Measurements from ENCODE around the gene OR6C65. TPM values are rescaled to one million over a fixed set of nuclear protein-coding genes. Genes with fewer than 3 reads are reported as not detected.
"Not testable (repeated sequence)": the region's sequence is repeated elsewhere in the genome, so short reads cannot be mapped to it uniquely, and the experiment has no call there.

The OR6C65 gene
- not detected for polyA plus RNA-seq

DNA sequence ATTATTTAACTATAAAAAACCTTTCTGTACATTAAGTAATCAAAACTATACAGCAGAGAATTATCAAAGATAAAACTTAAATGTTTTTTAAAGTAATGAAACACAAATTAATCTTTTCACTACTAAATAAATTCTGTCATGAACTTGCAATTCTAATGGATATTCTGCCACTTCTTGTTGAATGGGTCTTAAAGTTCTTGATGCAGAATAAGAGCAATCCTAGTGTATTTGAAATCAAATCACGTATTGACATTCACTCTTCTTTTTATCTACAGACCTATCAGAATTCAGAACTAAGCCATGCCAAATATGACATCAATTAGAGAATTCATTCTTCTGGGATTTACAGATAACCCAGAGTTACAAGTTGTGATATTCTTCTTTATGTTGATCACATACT, at the start of gene OR6C65:
TSS of gene OR6C65 (plus strand) at position 301 of the 400 bp plus-strand sequence. CDS start at position 301, 0 bp downstream.
- 84 to 90% methylated on average over 1 of the region's 1 CpG for WGBS, 2 donors
- no peaks in the 10 kb centered on the region for H3K27me3 ChIP-seq (ENCODE audit: control insufficient read depth in 1 of 2, insufficient read depth in 2 of 2, low read length in 2 of 2)
- H3K4me3 ChIP-seq (ENCODE audit: low read depth in 1 of 2, low read length in 2 of 2), result no peak within 1 kb of the TSS
- H3K27ac ChIP-seq (ENCODE audit: low read depth in 2 of 2, low read length in 1 of 2), result no peak within 1 kb of the TSS
- H3K36me3 ChIP-seq (ENCODE audit: control insufficient read depth in 2 of 2, insufficient read depth in 2 of 2, low read length in 1 of 2), result no peaks in the 10 kb centered on the region
- H3K9me3 ChIP-seq (ENCODE audit: control insufficient read depth in 2 of 2, insufficient read depth in 1 of 2, low read depth in 1 of 2, low read length in 1 of 2), result no peaks in the 10 kb centered on the region
- H3K4me1 ChIP-seq (ENCODE audit: control insufficient read depth in 2 of 2, insufficient read depth in 2 of 2, low read length in 1 of 2), result no peaks in the 10 kb centered on the region

DNA sequence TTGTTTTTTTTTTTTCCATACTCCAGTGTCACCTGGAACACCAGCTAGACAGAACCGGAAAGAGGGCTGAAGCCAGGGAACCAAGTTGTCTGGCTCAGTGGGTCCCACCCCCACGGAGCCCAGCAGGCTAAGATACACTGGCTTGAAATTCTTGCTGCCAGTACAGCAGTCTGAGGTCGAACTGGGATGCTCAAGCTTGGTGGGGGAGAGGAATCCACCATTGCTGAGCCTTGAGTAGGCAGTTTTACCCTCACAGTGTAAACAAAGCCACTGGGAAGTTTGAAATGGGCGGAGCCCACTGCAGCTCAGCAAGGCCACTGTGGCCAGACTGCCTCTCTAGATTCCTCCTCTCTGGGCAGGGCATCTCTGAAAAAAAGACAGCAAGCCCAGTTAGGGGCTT, 45.0 kb upstream of the OR6C65 start:
- H3K4me3 ChIP-seq (ENCODE audit: low read depth in 1 of 2, low read length in 2 of 2); H3K36me3 ChIP-seq (ENCODE audit: control insufficient read depth in 2 of 2, insufficient read depth in 2 of 2, low read length in 1 of 2); H3K4me1 ChIP-seq (ENCODE audit: control insufficient read depth in 2 of 2, insufficient read depth in 2 of 2, low read length in 1 of 2); H3K9me3 ChIP-seq (ENCODE audit: control insufficient read depth in 2 of 2, insufficient read depth in 1 of 2, low read depth in 1 of 2, low read length in 1 of 2); H3K27me3 ChIP-seq (ENCODE audit: control insufficient read depth in 1 of 2, insufficient read depth in 2 of 2, low read length in 2 of 2); H3K27ac ChIP-seq (ENCODE audit: low read depth in 2 of 2, low read length in 1 of 2): not testable (repeated sequence)
- WGBS, 2 donors, result 59 to 69% methylated on average over 4 of the region's 4 CpGs

DNA sequence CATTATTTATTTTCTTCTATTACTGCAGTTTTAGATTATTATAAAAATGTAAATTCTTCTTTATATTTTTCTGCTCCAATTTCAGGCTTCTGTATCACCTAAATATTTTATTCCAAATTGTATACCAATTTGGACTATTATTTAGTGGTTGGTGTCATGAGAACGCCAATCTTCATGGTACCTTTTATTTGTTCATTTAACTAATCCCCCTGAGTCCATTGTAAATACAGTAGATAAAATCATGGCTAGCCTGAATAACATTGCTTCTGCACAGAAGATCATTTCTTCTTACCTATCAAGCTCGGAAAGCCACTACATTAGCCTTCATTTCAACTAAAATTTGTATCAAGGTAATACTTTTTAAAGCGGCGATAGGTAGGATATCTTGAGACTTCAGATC, 37.7 kb upstream of the OR6C65 start, which contains the start of gene OR6C75:
TSS of gene OR6C75 (plus strand) at position 301 of the 400 bp plus-strand sequence. CDS start 2,136 bp downstream, outside the sequence.
- Histone ChIP-seq H3K4me1 (ENCODE audit: control insufficient read depth in 2 of 2, insufficient read depth in 2 of 2, low read length in 1 of 2) (no peaks in the 10 kb centered on the region), H3K27ac (ENCODE audit: low read depth in 2 of 2, low read length in 1 of 2) (no peak within 1 kb of the TSS), H3K4me3 (ENCODE audit: low read depth in 1 of 2, low read length in 2 of 2) (no peak within 1 kb of the TSS), H3K9me3 (ENCODE audit: control insufficient read depth in 2 of 2, insufficient read depth in 1 of 2, low read depth in 1 of 2, low read length in 1 of 2) (no peaks in the 10 kb centered on the region), H3K27me3 (ENCODE audit: control insufficient read depth in 1 of 2, insufficient read depth in 2 of 2, low read length in 2 of 2) (no peaks in the 10 kb centered on the region), H3K36me3 (ENCODE audit: control insufficient read depth in 2 of 2, insufficient read depth in 2 of 2, low read length in 1 of 2) (no peaks in the 10 kb centered on the region)
- WGBS, 2 donors, result 78 to 80% methylated on average over 4 of the region's 4 CpGs

DNA sequence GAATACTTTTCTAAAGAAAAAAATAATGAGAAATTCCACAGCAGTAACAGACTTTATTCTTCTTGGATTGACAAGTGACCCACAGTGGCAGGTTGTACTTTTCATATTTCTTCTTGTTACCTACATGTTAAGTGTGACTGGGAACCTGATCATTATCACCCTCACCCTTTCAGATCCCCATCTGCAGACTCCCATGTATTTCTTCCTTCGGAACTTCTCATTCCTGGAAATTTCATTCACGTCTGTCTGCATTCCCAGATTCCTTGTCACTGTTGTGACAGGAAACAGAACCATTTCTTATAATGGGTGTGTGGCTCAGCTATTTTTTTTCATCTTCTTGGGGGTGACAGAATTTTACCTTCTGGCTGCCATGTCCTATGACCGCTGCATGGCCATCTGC, 35.2 kb upstream of the OR6C65 start:
- no peak overlapping the region for H3K4me3 ChIP-seq (ENCODE audit: low read depth in 1 of 2, low read length in 2 of 2)
- WGBS, 2 donors, result 72 to 76% methylated on average over 3 of the region's 3 CpGs
- H3K27me3 ChIP-seq (ENCODE audit: control insufficient read depth in 1 of 2, insufficient read depth in 2 of 2, low read length in 2 of 2), result no peaks in the 10 kb centered on the region
- no peak overlapping the region for H3K27ac ChIP-seq (ENCODE audit: low read depth in 2 of 2, low read length in 1 of 2)
- no peaks in the 10 kb centered on the region for H3K36me3 ChIP-seq (ENCODE audit: control insufficient read depth in 2 of 2, insufficient read depth in 2 of 2, low read length in 1 of 2)
- no peaks in the 10 kb centered on the region for H3K4me1 ChIP-seq (ENCODE audit: control insufficient read depth in 2 of 2, insufficient read depth in 2 of 2, low read length in 1 of 2)
- H3K9me3 ChIP-seq (ENCODE audit: control insufficient read depth in 2 of 2, insufficient read depth in 1 of 2, low read depth in 1 of 2, low read length in 1 of 2), result no peaks in the 10 kb centered on the region

DNA sequence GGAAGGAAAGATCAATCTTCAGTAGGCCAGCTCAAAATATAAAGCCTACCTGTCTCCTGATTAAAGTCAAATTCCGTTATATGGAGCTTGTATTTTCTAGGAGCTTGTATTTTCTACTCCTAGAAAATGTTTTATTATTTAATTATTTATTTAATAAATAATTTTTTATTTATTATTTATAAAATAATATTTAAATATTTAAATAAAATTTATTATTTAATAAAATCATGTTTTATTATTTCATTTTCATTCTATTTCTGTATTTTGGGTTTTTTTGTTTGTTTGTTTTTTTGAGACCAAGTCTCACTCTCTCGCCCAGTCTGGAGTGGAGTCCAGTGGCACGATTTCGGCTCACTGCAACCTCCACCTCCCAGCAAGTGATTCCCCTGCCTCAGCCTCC, 27.8 kb upstream of the OR6C65 start:
- no peak overlapping the region for H3K27ac ChIP-seq (ENCODE audit: low read depth in 2 of 2, low read length in 1 of 2)
- H3K4me3 ChIP-seq (ENCODE audit: low read depth in 1 of 2, low read length in 2 of 2), result no peak overlapping the region
- 72 to 76% methylated on average over 4 of the region's 4 CpGs for WGBS, 2 donors
- no peaks in the 10 kb centered on the region for H3K4me1 ChIP-seq (ENCODE audit: control insufficient read depth in 2 of 2, insufficient read depth in 2 of 2, low read length in 1 of 2)
- H3K27me3 ChIP-seq (ENCODE audit: control insufficient read depth in 1 of 2, insufficient read depth in 2 of 2, low read length in 2 of 2), result no peaks in the 10 kb centered on the region
- no peaks in the 10 kb centered on the region for H3K9me3 ChIP-seq (ENCODE audit: control insufficient read depth in 2 of 2, insufficient read depth in 1 of 2, low read depth in 1 of 2, low read length in 1 of 2)
- no peaks in the 10 kb centered on the region for H3K36me3 ChIP-seq (ENCODE audit: control insufficient read depth in 2 of 2, insufficient read depth in 2 of 2, low read length in 1 of 2)

DNA sequence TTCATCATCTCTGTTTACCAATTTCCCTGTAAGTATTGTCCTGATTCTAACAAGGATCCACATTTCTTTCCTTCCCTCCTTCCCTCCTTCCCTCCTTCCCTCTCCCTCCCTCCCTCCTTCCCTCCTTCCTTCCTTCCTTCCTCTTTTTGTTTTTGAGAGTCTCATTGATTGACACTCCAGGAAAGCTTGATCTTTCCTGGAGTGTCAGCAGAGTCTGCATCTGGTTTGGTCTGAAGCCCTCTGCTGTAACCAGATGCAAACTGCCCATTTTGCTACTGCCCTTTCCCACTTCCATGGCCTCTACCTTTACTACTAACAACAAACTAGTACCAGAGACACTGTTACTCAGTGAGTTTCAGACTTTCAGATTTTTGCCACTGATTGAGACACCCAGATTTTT, 14.4 kb upstream of the OR6C65 start:
- no peaks in the 10 kb centered on the region for H3K27me3 ChIP-seq (ENCODE audit: control insufficient read depth in 1 of 2, insufficient read depth in 2 of 2, low read length in 2 of 2)

DNA sequence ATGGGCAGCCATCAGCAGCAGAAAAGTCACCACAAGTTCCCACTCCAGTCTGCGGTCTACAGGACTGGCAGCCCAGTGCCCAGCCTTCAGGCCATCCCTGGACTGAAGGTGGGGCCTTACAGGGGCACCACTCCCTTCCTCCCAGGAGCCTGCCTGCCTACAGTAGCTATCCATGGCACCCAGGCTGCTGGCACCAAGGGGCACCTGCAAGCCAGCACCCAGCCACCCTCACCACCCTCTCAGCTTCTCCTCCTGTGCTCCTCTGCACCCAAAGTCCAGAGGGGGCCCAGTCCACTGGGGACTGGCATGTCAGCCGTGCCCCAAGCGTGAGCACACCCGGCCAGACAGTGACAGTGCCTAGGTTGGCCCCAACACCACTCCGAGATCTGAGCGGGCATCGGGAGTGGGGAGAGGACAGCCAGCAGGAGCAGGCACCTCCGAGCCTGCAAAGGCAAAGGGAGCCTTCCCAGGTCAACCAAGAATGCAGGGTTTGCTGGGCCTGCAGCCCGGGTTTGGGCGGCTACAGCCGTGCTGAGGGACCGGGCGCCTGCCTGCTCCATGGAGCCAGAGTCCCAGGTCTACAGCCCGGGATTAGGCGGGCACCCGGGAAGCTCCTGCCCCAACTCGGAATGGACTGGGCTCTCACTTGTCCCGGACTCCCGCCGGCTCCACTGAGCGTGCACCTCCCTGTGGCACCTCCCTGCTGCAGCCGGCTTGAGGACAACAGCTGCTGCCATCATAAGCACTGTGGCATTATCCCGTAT, 8.1 kb upstream of the OR6C65 start:
- Histone ChIP-seq H3K4me3 (ENCODE audit: low read depth in 1 of 2, low read length in 2 of 2) (no peak overlapping the region), H3K27ac (ENCODE audit: low read depth in 2 of 2, low read length in 1 of 2) (no peak overlapping the region), H3K36me3 (ENCODE audit: control insufficient read depth in 2 of 2, insufficient read depth in 2 of 2, low read length in 1 of 2) (no peaks in the 10 kb centered on the region), H3K4me1 (ENCODE audit: control insufficient read depth in 2 of 2, insufficient read depth in 2 of 2, low read length in 1 of 2) (no peaks in the 10 kb centered on the region), H3K27me3 (ENCODE audit: control insufficient read depth in 1 of 2, insufficient read depth in 2 of 2, low read length in 2 of 2) (no peaks in the 10 kb centered on the region), H3K9me3 (ENCODE audit: control insufficient read depth in 2 of 2, insufficient read depth in 1 of 2, low read depth in 1 of 2, low read length in 1 of 2) (no peaks in the 10 kb centered on the region)
- WGBS, 2 donors, result 89 to 92% methylated on average over 23 of the region's 23 CpGs

More for the DNA sequence above, 14.4 kb upstream of the OR6C65 start:
- Histone ChIP-seq H3K27ac (ENCODE audit: low read depth in 2 of 2, low read length in 1 of 2) (no peak overlapping the region), H3K36me3 (ENCODE audit: control insufficient read depth in 2 of 2, insufficient read depth in 2 of 2, low read length in 1 of 2) (no peaks in the 10 kb centered on the region), H3K9me3 (ENCODE audit: control insufficient read depth in 2 of 2, insufficient read depth in 1 of 2, low read depth in 1 of 2, low read length in 1 of 2) (no peaks in the 10 kb centered on the region), H3K4me3 (ENCODE audit: low read depth in 1 of 2, low read length in 2 of 2) (no peak overlapping the region), H3K4me1 (ENCODE audit: control insufficient read depth in 2 of 2, insufficient read depth in 2 of 2, low read length in 1 of 2) (no peaks in the 10 kb centered on the region)

DNA sequence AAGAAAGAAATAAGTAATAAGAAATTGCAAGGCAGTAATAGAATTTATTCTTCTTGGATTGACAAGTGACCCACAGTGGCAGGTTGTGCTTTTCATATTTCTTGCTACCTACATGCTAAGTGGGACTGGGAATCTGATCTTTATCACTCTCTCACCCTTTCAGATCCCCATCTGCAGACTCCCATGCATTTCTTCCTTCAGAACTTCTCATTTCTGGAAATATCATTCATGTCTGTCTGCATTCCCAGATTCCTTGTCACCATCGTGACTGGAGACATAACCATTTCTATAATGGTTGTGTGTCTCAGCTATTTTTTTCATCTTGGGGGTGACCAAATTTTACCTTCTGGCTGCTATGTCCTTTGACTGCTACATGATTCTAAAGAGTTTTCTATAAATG, 4.0 kb upstream of the OR6C65 start:
- whole genome bisulfite sequencing, 2 donors, result 82 to 94% methylated on average over 1 of the region's 1 CpG
- Histone ChIP-seq H3K9me3 (ENCODE audit: control insufficient read depth in 2 of 2, insufficient read depth in 1 of 2, low read depth in 1 of 2, low read length in 1 of 2) (no peaks in the 10 kb centered on the region), H3K27me3 (ENCODE audit: control insufficient read depth in 1 of 2, insufficient read depth in 2 of 2, low read length in 2 of 2) (no peaks in the 10 kb centered on the region), H3K27ac (ENCODE audit: low read depth in 2 of 2, low read length in 1 of 2) (no peak overlapping the region), H3K36me3 (ENCODE audit: control insufficient read depth in 2 of 2, insufficient read depth in 2 of 2, low read length in 1 of 2) (no peaks in the 10 kb centered on the region), H3K4me3 (ENCODE audit: low read depth in 1 of 2, low read length in 2 of 2) (no peak overlapping the region), H3K4me1 (ENCODE audit: control insufficient read depth in 2 of 2, insufficient read depth in 2 of 2, low read length in 1 of 2) (no peaks in the 10 kb centered on the region)

DNA sequence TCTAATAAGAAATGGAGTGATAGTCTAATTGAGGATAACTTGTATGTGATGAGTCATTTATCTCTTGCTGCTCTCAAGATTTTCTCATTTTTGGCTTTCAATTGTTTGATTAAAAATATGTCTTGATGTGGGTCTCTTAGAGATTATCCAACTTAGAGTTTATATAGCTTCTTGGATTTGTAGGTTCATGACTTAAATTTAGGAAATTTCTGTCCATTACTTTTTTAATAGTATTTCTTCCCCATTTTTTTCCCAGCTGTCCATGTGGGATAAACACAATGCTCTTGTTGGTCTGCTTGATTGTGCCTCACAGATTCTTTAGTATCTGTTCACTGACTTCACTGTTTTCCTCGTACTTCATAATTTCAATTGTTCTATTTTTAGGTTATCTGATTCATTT, 7.5 kb downstream of the OR6C65 start:
- Histone ChIP-seq H3K27me3 (ENCODE audit: control insufficient read depth in 1 of 2, insufficient read depth in 2 of 2, low read length in 2 of 2) (no peaks in the 10 kb centered on the region), H3K27ac (ENCODE audit: low read depth in 2 of 2, low read length in 1 of 2) (no peak overlapping the region), H3K36me3 (ENCODE audit: control insufficient read depth in 2 of 2, insufficient read depth in 2 of 2, low read length in 1 of 2) (no peaks in the 10 kb centered on the region), H3K4me1 (ENCODE audit: control insufficient read depth in 2 of 2, insufficient read depth in 2 of 2, low read length in 1 of 2) (no peaks in the 10 kb centered on the region), H3K4me3 (ENCODE audit: low read depth in 1 of 2, low read length in 2 of 2) (no peak overlapping the region), H3K9me3 (ENCODE audit: control insufficient read depth in 2 of 2, insufficient read depth in 1 of 2, low read depth in 1 of 2, low read length in 1 of 2) (no peaks in the 10 kb centered on the region)
- WGBS, 2 donors, result 52 to 78% methylated on average over 1 of the region's 1 CpG

DNA sequence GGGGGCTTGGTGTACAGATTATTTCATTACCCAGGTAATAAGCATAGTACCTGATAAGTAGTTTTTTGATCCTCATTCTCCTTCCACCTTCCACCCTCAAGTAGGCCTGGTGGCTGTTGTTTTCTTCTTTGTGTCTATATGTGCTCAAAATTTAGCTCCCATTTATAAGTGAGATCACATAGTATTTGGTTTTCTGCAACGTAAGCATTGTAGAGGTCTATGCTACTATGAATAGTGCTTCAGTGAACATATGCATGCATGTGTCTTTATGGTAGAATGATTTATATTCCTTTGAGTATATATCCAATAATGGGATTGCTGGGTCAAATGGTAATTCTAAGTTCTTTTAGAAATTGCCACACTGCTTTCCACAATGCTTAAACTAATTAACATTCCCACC, 8.8 kb downstream of the OR6C65 start:
- H3K27me3 ChIP-seq (ENCODE audit: control insufficient read depth in 1 of 2, insufficient read depth in 2 of 2, low read length in 2 of 2); H3K27ac ChIP-seq (ENCODE audit: low read depth in 2 of 2, low read length in 1 of 2); H3K4me3 ChIP-seq (ENCODE audit: low read depth in 1 of 2, low read length in 2 of 2); H3K36me3 ChIP-seq (ENCODE audit: control insufficient read depth in 2 of 2, insufficient read depth in 2 of 2, low read length in 1 of 2); H3K4me1 ChIP-seq (ENCODE audit: control insufficient read depth in 2 of 2, insufficient read depth in 2 of 2, low read length in 1 of 2); H3K9me3 ChIP-seq (ENCODE audit: control insufficient read depth in 2 of 2, insufficient read depth in 1 of 2, low read depth in 1 of 2, low read length in 1 of 2): not testable (repeated sequence)
- 89 to 95% methylated on average over 1 of the region's 1 CpG for whole genome bisulfite sequencing, 2 donors

All from esophagus (tissue), 2 donors.